SJCRH30 (cell line): Measurements from ENCODE around the gene SLC25A21. TPM values are rescaled to one million over a fixed set of nuclear protein-coding genes. Genes with fewer than 3 reads are reported as not detected.
"Not testable (repeated sequence)": the region's sequence is repeated elsewhere in the genome, so short reads cannot be mapped to it uniquely, and the experiment has no call there.

Experiments used
- DNase-seq, 2 experiments: peaks; one replicate each; pipeline ENCODE4 v3.0.0-alpha.2; 2015 to 2020
- H3K27ac ChIP-seq: fragments of 250-450 bp; sonication (Bioruptor Pico); 2 replicates; pipeline ENCODE4 v1.5.1; 2020; ENCODE audit warnings: mild to moderate bottlenecking, moderate library complexity
- H3K27me3 ChIP-seq: fragments of 250-450 bp; sonication (Bioruptor Pico); 2 replicates; pipeline ENCODE4 v1.5.1; 2020; ENCODE audit warnings: mild to moderate bottlenecking, moderate library complexity
- H3K36me3 ChIP-seq: fragments of 250-450 bp; sonication (Bioruptor Pico); 2 replicates; pipeline ENCODE4 v1.5.1; 2020; ENCODE audit warnings: mild to moderate bottlenecking, moderate library complexity
- H3K4me1 ChIP-seq: fragments of 250-450 bp; sonication (Bioruptor Pico); 2 replicates; pipeline ENCODE4 v1.5.1; 2020; ENCODE audit warnings: mild to moderate bottlenecking, moderate library complexity
- H3K4me3 ChIP-seq: fragments of 250-450 bp; sonication (Bioruptor Pico); 2 replicates; pipeline ENCODE4 v1.5.1; 2020; ENCODE audit warnings: mild to moderate bottlenecking, moderate library complexity
- H3K9me3 ChIP-seq: fragments of 250-450 bp; sonication (Bioruptor Pico); replicated peaks from 2 replicates; pipeline ENCODE4 v1.5.1; 2020; ENCODE audit warnings: mild to moderate bottlenecking, moderate library complexity
- total RNA-seq: library from RNA; depleted of rRNA; stranded (reverse); fragments of >200 nt; shearing (Covaris generic); gene quantifications from 2 replicates; pipeline ENCODE4 v1.2.3, GENCODE V29; 2014

SLC25A21 gene
- total RNA-seq, 1 experiment from 2014 or later, result 0.45 TPM

GRCh38 chr14:36996857-36997590 is 175.4 kb downstream of the SLC25A21 start:
- Histone ChIP-seq H3K4me3 (no peak overlapping the region), H3K27ac (no peak overlapping the region), H3K9me3 (no peaks in the 10 kb centered on the region), H3K27me3 (no peaks in the 10 kb centered on the region; the same call in 1 of the 2 replicates), H3K4me1 (no peaks in the 10 kb centered on the region), H3K36me3 (no peaks in the 10 kb centered on the region)
- no peak for DNase-seq

- no peak overlapping the region for H3K4me3 ChIP-seq
- no peaks in the 10 kb centered on the region for H3K4me1 ChIP-seq
- H3K9me3 ChIP-seq, result no peaks in the 10 kb centered on the region
- no peaks in the 10 kb centered on the region for H3K36me3 ChIP-seq
- DNase-seq, result no peak
- no peaks in the 10 kb centered on the region; the same call in 1 of the 2 replicates for H3K27me3 ChIP-seq
- H3K27ac ChIP-seq, result no peak overlapping the region
These were observed 176.1 kb downstream of the SLC25A21 start for GRCh38 chr14:36996133-36996856.

DNA sequence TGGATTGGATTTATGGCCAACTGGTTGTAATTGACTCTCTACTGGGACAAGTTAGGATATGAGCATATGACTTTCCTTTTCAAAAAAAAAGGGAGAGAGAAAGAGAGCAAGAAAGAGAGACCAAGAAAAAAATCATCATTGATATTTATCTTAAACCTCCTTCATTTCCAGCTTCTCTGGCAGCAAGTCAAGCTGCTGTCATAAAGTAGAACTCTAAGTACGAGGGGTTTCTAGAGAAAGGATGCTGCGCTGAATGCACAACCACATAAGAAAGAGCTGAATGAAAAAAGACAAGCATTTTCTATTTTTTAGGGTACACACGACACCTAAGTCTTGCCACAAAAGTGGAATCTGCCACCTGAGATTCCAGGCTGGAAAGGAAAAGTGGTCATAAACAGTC is 182.6 kb downstream of the SLC25A21 start:
- H3K4me1 ChIP-seq, result no peaks in the 10 kb centered on the region
- H3K36me3 ChIP-seq, result no peaks in the 10 kb centered on the region
- no peak for DNase-seq

DNA sequence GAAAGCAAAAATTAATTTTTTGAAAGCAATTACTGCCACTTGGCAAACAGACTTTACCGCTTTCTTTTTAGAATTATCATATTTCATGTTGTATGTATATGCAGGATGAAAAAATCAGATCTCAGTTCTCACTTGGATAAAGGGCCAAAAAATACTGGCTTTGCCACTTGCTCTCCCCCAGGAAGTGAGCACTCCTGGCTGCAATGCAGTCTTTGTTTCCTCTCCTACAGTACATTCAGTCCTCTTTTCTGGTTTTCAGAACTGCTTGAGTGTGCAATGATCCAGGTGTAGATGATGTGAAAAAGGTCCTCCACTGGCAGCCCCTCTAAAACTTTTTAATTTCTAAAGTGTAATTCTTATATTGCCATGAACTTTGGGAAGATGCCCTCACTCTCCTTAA is 183.4 kb downstream of the SLC25A21 start:
- Histone ChIP-seq H3K4me3 (no peak overlapping the region), H3K9me3 (no peaks in the 10 kb centered on the region)
- DNase-seq, result no peak

More for the DNA sequence above, 182.6 kb downstream of the SLC25A21 start:
- Histone ChIP-seq H3K4me3 (no peak overlapping the region), H3K27me3 (no peaks in the 10 kb centered on the region), H3K9me3 (no peaks in the 10 kb centered on the region), H3K27ac (no peak overlapping the region)

GRCh38 chr14:36988568-36988967 is 183.8 kb downstream of the SLC25A21 start:
- Histone ChIP-seq H3K4me1 (no peaks in the 10 kb centered on the region), H3K27ac (no peak overlapping the region), H3K4me3 (no peak overlapping the region), H3K9me3 (no peaks in the 10 kb centered on the region), H3K36me3 (no peaks in the 10 kb centered on the region), H3K27me3 (no peaks in the 10 kb centered on the region)
- no peak for DNase-seq

More for the DNA sequence above, 183.4 kb downstream of the SLC25A21 start:
- Histone ChIP-seq H3K27ac (no peak overlapping the region), H3K27me3 (no peaks in the 10 kb centered on the region), H3K36me3 (no peaks in the 10 kb centered on the region), H3K4me1 (no peaks in the 10 kb centered on the region)

- Histone ChIP-seq H3K27me3 (no peaks in the 10 kb centered on the region), H3K9me3 (no peaks in the 10 kb centered on the region), H3K36me3 (no peaks in the 10 kb centered on the region), H3K4me1 (no peaks in the 10 kb centered on the region), H3K4me3 (no peak overlapping the region), H3K27ac (no peak overlapping the region)
- DNase-seq, result no peak
These were observed 186.0 kb downstream of the SLC25A21 start for GRCh38 chr14:36986407-36986806.

DNA sequence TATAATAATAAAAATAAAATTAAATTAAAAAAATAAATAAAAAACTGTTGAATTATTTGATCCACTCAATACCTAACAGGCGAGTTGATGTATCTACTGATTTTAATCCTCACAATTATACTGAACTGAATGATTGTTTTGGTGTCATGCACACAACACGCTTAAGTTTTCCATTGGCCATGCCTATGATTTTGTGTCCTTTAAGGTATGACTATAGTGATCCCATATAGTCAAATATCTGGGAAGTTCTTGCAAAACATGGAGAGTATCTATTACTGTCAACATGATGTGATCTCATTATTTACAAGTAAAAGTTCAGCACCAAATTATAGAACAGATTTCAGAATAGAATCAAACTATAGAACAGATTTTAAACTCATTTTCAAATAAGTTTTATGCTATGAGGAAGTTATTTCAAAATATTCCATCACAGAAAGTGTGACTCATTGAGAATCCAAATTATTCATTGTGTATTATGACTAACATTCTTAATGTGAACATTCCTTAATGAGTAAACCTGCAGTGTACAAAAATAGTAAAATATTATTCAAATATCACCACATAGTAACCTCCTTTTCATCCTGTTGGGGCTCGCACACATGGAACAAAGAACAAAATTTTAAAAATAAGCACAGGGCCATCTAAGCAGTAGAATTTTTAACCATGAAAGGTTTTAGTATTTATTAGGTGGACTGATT is 190.4 kb downstream of the SLC25A21 start:
- no peak overlapping the region for H3K27ac ChIP-seq
- no peaks in the 10 kb centered on the region for H3K4me1 ChIP-seq
- no peaks in the 10 kb centered on the region for H3K27me3 ChIP-seq
- H3K36me3 ChIP-seq, result no peaks in the 10 kb centered on the region
- DNase-seq, result no peak
- no peaks in the 10 kb centered on the region for H3K9me3 ChIP-seq
- H3K4me3 ChIP-seq, result no peak overlapping the region

- not testable (repeated sequence) for H3K27me3 ChIP-seq, H3K36me3 ChIP-seq, H3K9me3 ChIP-seq, DNase-seq, H3K4me1 ChIP-seq, H3K27ac ChIP-seq, H3K4me3 ChIP-seq
These were observed 192.0 kb downstream of the SLC25A21 start for GRCh38 chr14:36980413-36980812.

- Histone ChIP-seq H3K9me3 (no peaks in the 10 kb centered on the region), H3K4me3 (no peak overlapping the region), H3K4me1 (no peaks in the 10 kb centered on the region), H3K27me3 (no peaks in the 10 kb centered on the region), H3K27ac (no peak overlapping the region), H3K36me3 (no peaks in the 10 kb centered on the region)
- DNase-seq, result no peak
These were observed 192.5 kb downstream of the SLC25A21 start for GRCh38 chr14:36979863-36980262.

- no peaks in the 10 kb centered on the region for H3K36me3 ChIP-seq
- DNase-seq, result no peak
- no peak overlapping the region for H3K4me3 ChIP-seq
- H3K9me3 ChIP-seq, result no peaks in the 10 kb centered on the region
- no peaks in the 10 kb centered on the region for H3K27me3 ChIP-seq
- H3K27ac ChIP-seq, result no peak overlapping the region
- no peaks in the 10 kb centered on the region for H3K4me1 ChIP-seq
These were observed 195.8 kb downstream of the SLC25A21 start for GRCh38 chr14:36976571-36977023.

GRCh38 chr14:36975834-36976233 is 196.6 kb downstream of the SLC25A21 start:
- peak; percentile 13 to 45 for DNase-seq
- Histone ChIP-seq H3K36me3 (no peaks in the 10 kb centered on the region), H3K4me1 (no peaks in the 10 kb centered on the region), H3K9me3 (no peaks in the 10 kb centered on the region), H3K27me3 (no peaks in the 10 kb centered on the region), H3K27ac (no peak overlapping the region), H3K4me3 (no peak overlapping the region)

DNA sequence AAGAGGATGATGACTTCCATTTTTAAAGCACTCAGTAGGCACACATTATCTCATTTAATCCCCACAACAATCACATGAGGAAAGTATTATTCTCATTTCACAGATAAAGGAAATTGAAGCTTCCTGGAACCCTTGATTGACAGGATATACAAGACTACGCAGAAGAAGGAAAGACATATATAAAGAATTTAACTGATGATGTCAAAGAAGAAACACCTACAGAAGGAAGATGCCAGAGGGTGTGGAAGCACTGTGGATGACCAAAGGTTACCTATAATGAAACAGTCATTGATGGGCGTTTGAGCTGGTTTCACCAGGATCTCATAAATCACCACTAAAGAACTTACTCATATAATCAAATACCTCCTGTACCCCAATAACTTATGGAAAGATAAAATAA is 197.4 kb downstream of the SLC25A21 start:
- Histone ChIP-seq H3K4me1 (no peaks in the 10 kb centered on the region), H3K36me3 (no peaks in the 10 kb centered on the region), H3K27me3 (no peaks in the 10 kb centered on the region; the same call in 1 of the 2 replicates), H3K9me3 (no peaks in the 10 kb centered on the region), H3K27ac (no peak overlapping the region), H3K4me3 (no peak overlapping the region)
- no peak for DNase-seq

GRCh38 chr14:36973806-36974442 is 198.5 kb downstream of the SLC25A21 start:
- Histone ChIP-seq H3K36me3 (no peaks in the 10 kb centered on the region), H3K4me3 (no peak overlapping the region), H3K27me3 (no peaks in the 10 kb centered on the region; the same call in 1 of the 2 replicates), H3K4me1 (no peaks in the 10 kb centered on the region), H3K9me3 (no peaks in the 10 kb centered on the region), H3K27ac (no peak overlapping the region)
- no peak for DNase-seq

- no peaks in the 10 kb centered on the region for H3K36me3 ChIP-seq
- no peak overlapping the region for H3K27ac ChIP-seq
- no peaks in the 10 kb centered on the region for H3K4me1 ChIP-seq
- no peak for DNase-seq
- H3K9me3 ChIP-seq, result no peaks in the 10 kb centered on the region
- no peak overlapping the region for H3K4me3 ChIP-seq
- H3K27me3 ChIP-seq, result no peaks in the 10 kb centered on the region; the same call in 1 of the 2 replicates
These were observed 201.0 kb downstream of the SLC25A21 start for GRCh38 chr14:36971263-36971855.
